ENCODE data around the gene FAM184B.

FAM184B gene

GRCh38 chr4:17736484-17736883 is 44.9 kb downstream of the FAM184B start:
- no peak overlapping the region for H3K4ac ChIP-seq (ENCODE audit: low read length)
- no peak overlapping the region for H2AK5ac ChIP-seq (ENCODE audit: low read depth, low read length)
- H4K91ac ChIP-seq (ENCODE audit: low read depth, low read length, poor library complexity), result no peak overlapping the region
- H3K27me3 ChIP-seq (ENCODE audit: control insufficient read depth in 3 of 3, insufficient read depth in 3 of 3, low read depth in 1 of 3, low read length in 3 of 3), result peaks cover 0 to 3% (median 0%) of the 10 kb centered on the region in 3 experiments
- WGBS, 2 donors (ENCODE audit: extremely low coverage in 2 of 2, insufficient read length in 2 of 2, insufficient replicate concordance in 1 of 2), result no CpG with 5 or more reads among the region's 2 CpGs
- no peak overlapping the region for H2BK120ac ChIP-seq (ENCODE audit: low read depth, low read length)
- no peak overlapping the region for H3K4me3 ChIP-seq (ENCODE audit: low read length in 2 of 2)
- no peak overlapping the region for H3K4me2 ChIP-seq (ENCODE audit: insufficient read depth, low read length, poor library complexity, severe bottlenecking)
- DNase-seq (ENCODE audit: low spot score), result no peak
- H3K27ac ChIP-seq (replicated peaks; ENCODE audit: low read length), result no peak overlapping the region
- no peak overlapping the region for H3K18ac ChIP-seq (ENCODE audit: low read length)
- no peak overlapping the region for H3K9ac ChIP-seq (ENCODE audit: low read depth, low read length, poor library complexity)
- no peaks in the 10 kb centered on the region for H3K9me3 ChIP-seq (replicated peaks in 1 of 2; ENCODE audit: control insufficient read depth in 2 of 2, insufficient read depth in 1 of 2, low read depth in 1 of 2, low read length in 2 of 2)
- no peak overlapping the region for H3K14ac ChIP-seq (ENCODE audit: low read length)
- no peaks in the 10 kb centered on the region for H3K36me3 ChIP-seq (replicated peaks in 1 of 2; ENCODE audit: control insufficient read depth in 2 of 2, insufficient read depth in 2 of 2, low read length in 2 of 2)
- no peak overlapping the region for H2BK5ac ChIP-seq (ENCODE audit: low read length)
- H2AFZ ChIP-seq (ENCODE audit: low read length), result no peak overlapping the region
- H4K8ac ChIP-seq (ENCODE audit: low read depth, low read length), result no peak overlapping the region
- H3K23ac ChIP-seq (ENCODE audit: low read depth, low read length, poor library complexity), result no peak overlapping the region
- H3K79me1 ChIP-seq (ENCODE audit: low read depth, low read length), result no peaks in the 10 kb centered on the region
- H3K4me1 ChIP-seq (ENCODE audit: control insufficient read depth in 2 of 2, insufficient read depth in 1 of 2, low read depth in 1 of 2, low read length in 2 of 2), result no peaks in the 10 kb centered on the region
- H2BK15ac ChIP-seq (ENCODE audit: low read length), result no peak overlapping the region
- no peak overlapping the region for H2BK12ac ChIP-seq (ENCODE audit: low read length)

GRCh38 chr4:17726911-17727310 is 54.5 kb downstream of the FAM184B start:
- no peak overlapping the region for H3K4me2 ChIP-seq (ENCODE audit: insufficient read depth, low read length, poor library complexity, severe bottlenecking)
- no peaks in the 10 kb centered on the region for H3K36me3 ChIP-seq (replicated peaks in 1 of 2; ENCODE audit: control insufficient read depth in 2 of 2, insufficient read depth in 2 of 2, low read length in 2 of 2)
- H2AK5ac ChIP-seq (ENCODE audit: low read depth, low read length), result no peak overlapping the region
- no peak overlapping the region for H2BK5ac ChIP-seq (ENCODE audit: low read length)
- no peak overlapping the region for H3K27ac ChIP-seq (replicated peaks; ENCODE audit: low read length)
- WGBS, 2 donors (ENCODE audit: extremely low coverage in 2 of 2, insufficient read length in 2 of 2, insufficient replicate concordance in 1 of 2), result no CpG with 5 or more reads among the region's 2 CpGs
- H3K27me3 ChIP-seq (ENCODE audit: control insufficient read depth in 3 of 3, insufficient read depth in 3 of 3, low read depth in 1 of 3, low read length in 3 of 3), result no peaks in the 10 kb centered on the region
- no peak overlapping the region for H2AFZ ChIP-seq (ENCODE audit: low read length)
- H3K9ac ChIP-seq (ENCODE audit: low read depth, low read length, poor library complexity), result no peak overlapping the region
- H3K4me1 ChIP-seq (ENCODE audit: control insufficient read depth in 2 of 2, insufficient read depth in 1 of 2, low read depth in 1 of 2, low read length in 2 of 2), result no peaks in the 10 kb centered on the region
- H2BK15ac ChIP-seq (ENCODE audit: low read length), result no peak overlapping the region
- no peak overlapping the region for H4K8ac ChIP-seq (ENCODE audit: low read depth, low read length)
- peaks cover 3 to 4% of the 10 kb centered on the region in 2 donors for H3K9me3 ChIP-seq (replicated peaks in 1 of 2; ENCODE audit: control insufficient read depth in 2 of 2, insufficient read depth in 1 of 2, low read depth in 1 of 2, low read length in 2 of 2)
- no peak overlapping the region for H2BK12ac ChIP-seq (ENCODE audit: low read length)
- no peak overlapping the region for H3K14ac ChIP-seq (ENCODE audit: low read length)
- H3K18ac ChIP-seq (ENCODE audit: low read length), result no peak overlapping the region
- no peak for DNase-seq (ENCODE audit: low spot score)
- H3K23ac ChIP-seq (ENCODE audit: low read depth, low read length, poor library complexity), result no peak overlapping the region
- no peak overlapping the region for H3K4me3 ChIP-seq (ENCODE audit: low read length in 2 of 2)
- no peak overlapping the region for H3K4ac ChIP-seq (ENCODE audit: low read length)
- H4K91ac ChIP-seq (ENCODE audit: low read depth, low read length, poor library complexity), result no peak overlapping the region
- H3K79me1 ChIP-seq (ENCODE audit: low read depth, low read length), result no peaks in the 10 kb centered on the region
- H2BK120ac ChIP-seq (ENCODE audit: low read depth, low read length), result no peak overlapping the region

DNA sequence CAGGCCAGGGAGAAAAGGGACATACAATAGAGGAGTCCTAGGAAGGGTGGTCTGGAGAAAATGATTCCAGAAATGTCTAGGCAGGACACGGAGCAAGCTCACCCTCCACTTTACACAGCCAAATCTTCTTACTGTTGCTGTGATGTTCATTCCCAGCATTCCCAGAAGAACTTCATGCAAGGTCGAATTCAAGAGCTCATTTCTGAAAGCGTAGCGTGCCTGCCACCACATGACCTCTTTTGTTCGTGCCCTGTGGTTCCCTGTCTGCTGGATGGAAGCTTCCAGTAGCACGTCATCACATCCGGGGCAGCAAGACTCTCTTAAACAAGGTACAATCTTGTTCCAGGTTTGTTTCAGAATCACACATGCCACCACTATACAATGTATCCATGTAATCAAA is 57.8 kb downstream of the FAM184B start:
- Histone ChIP-seq H2AK5ac (ENCODE audit: low read depth, low read length) (no peak overlapping the region), H2AFZ (ENCODE audit: low read length) (no peak overlapping the region), H3K14ac (ENCODE audit: low read length) (no peak overlapping the region), H3K36me3 (replicated peaks in 1 of 2; ENCODE audit: control insufficient read depth in 2 of 2, insufficient read depth in 2 of 2, low read length in 2 of 2) (no peaks in the 10 kb centered on the region), H2BK120ac (ENCODE audit: low read depth, low read length) (no peak overlapping the region), H3K27ac (replicated peaks; ENCODE audit: low read length) (no peak overlapping the region), H2BK15ac (ENCODE audit: low read length) (no peak overlapping the region), H4K8ac (ENCODE audit: low read depth, low read length) (no peak overlapping the region), H3K9me3 (replicated peaks in 1 of 2; ENCODE audit: control insufficient read depth in 2 of 2, insufficient read depth in 1 of 2, low read depth in 1 of 2, low read length in 2 of 2) (peaks cover 3 to 4% of the 10 kb centered on the region in 2 donors), H3K79me1 (ENCODE audit: low read depth, low read length) (no peaks in the 10 kb centered on the region), H3K4me3 (ENCODE audit: low read length in 2 of 2) (no peak overlapping the region), H3K23ac (ENCODE audit: low read depth, low read length, poor library complexity) (no peak overlapping the region), H3K18ac (ENCODE audit: low read length) (no peak overlapping the region), H3K4me1 (ENCODE audit: control insufficient read depth in 2 of 2, insufficient read depth in 1 of 2, low read depth in 1 of 2, low read length in 2 of 2) (no peaks in the 10 kb centered on the region), H2BK5ac (ENCODE audit: low read length) (no peak overlapping the region), H4K91ac (ENCODE audit: low read depth, low read length, poor library complexity) (no peak overlapping the region), H3K4me2 (ENCODE audit: insufficient read depth, low read length, poor library complexity, severe bottlenecking) (no peak overlapping the region), H2BK12ac (ENCODE audit: low read length) (no peak overlapping the region), H3K27me3 (ENCODE audit: control insufficient read depth in 3 of 3, insufficient read depth in 3 of 3, low read depth in 1 of 3, low read length in 3 of 3) (no peaks in the 10 kb centered on the region), H3K9ac (ENCODE audit: low read depth, low read length, poor library complexity) (no peak overlapping the region), H3K4ac (ENCODE audit: low read length) (no peak overlapping the region)
- DNase-seq (ENCODE audit: low spot score), result no peak
- WGBS, 2 donors (ENCODE audit: extremely low coverage in 2 of 2, insufficient read length in 2 of 2, insufficient replicate concordance in 1 of 2), result no CpG with 5 or more reads among the region's 7 CpGs

- no peak overlapping the region for H3K4ac ChIP-seq (ENCODE audit: low read length)
- H3K27me3 ChIP-seq (ENCODE audit: control insufficient read depth in 3 of 3, insufficient read depth in 3 of 3, low read depth in 1 of 3, low read length in 3 of 3), result no peaks in the 10 kb centered on the region
- H2BK12ac ChIP-seq (ENCODE audit: low read length), result no peak overlapping the region
- H3K4me1 ChIP-seq (ENCODE audit: control insufficient read depth in 2 of 2, insufficient read depth in 1 of 2, low read depth in 1 of 2, low read length in 2 of 2), result peaks cover 0 to 11% of the 10 kb centered on the region in 2 donors
- H2BK15ac ChIP-seq (ENCODE audit: low read length), result no peak overlapping the region
- no peak overlapping the region for H2BK120ac ChIP-seq (ENCODE audit: low read depth, low read length)
- no peak overlapping the region for H3K14ac ChIP-seq (ENCODE audit: low read length)
- H3K23ac ChIP-seq (ENCODE audit: low read depth, low read length, poor library complexity), result no peak overlapping the region
- no peak overlapping the region for H3K18ac ChIP-seq (ENCODE audit: low read length)
- no peak overlapping the region for H2BK5ac ChIP-seq (ENCODE audit: low read length)
- no peak overlapping the region for H4K91ac ChIP-seq (ENCODE audit: low read depth, low read length, poor library complexity)
- no peak overlapping the region for H3K9ac ChIP-seq (ENCODE audit: low read depth, low read length, poor library complexity)
- no peak overlapping the region for H3K27ac ChIP-seq (replicated peaks; ENCODE audit: low read length)
- no peak overlapping the region for H2AK5ac ChIP-seq (ENCODE audit: low read depth, low read length)
- H4K8ac ChIP-seq (ENCODE audit: low read depth, low read length), result no peak overlapping the region
- H3K36me3 ChIP-seq (replicated peaks in 1 of 2; ENCODE audit: control insufficient read depth in 2 of 2, insufficient read depth in 2 of 2, low read length in 2 of 2), result no peaks in the 10 kb centered on the region
- no peak overlapping the region for H3K4me3 ChIP-seq (ENCODE audit: low read length in 2 of 2)
- DNase-seq (ENCODE audit: low spot score), result no peak
- H2AFZ ChIP-seq (ENCODE audit: low read length), result no peak overlapping the region
- H3K9me3 ChIP-seq (replicated peaks in 1 of 2; ENCODE audit: control insufficient read depth in 2 of 2, insufficient read depth in 1 of 2, low read depth in 1 of 2, low read length in 2 of 2), result peaks cover 0 to 2% of the 10 kb centered on the region in 2 donors
- H3K4me2 ChIP-seq (ENCODE audit: insufficient read depth, low read length, poor library complexity, severe bottlenecking), result no peak overlapping the region
- no peaks in the 10 kb centered on the region for H3K79me1 ChIP-seq (ENCODE audit: low read depth, low read length)
- no CpG with 5 or more reads among the region's 3 CpGs for WGBS, 2 donors (ENCODE audit: extremely low coverage in 2 of 2, insufficient read length in 2 of 2, insufficient replicate concordance in 1 of 2)
Observed at GRCh38 chr4:17722356-17722700, 59.1 kb downstream of the FAM184B start.
